TTC549 (cell line): ENCODE results near the gene IPO7.
A peak's percentile ranks its signal among the peaks of the same experiment; 100 is the strongest.
"Not testable (repeated sequence)": the region's sequence is repeated elsewhere in the genome, so short reads cannot be mapped to it uniquely, and the experiment has no call there.

Experiments
- FAIRE-seq: peaks from 2 replicates; lab custom pipeline; 2012; peaks lifted over from hg19 to GRCh38; lab: Jason Lieb, UNC

Gene IPO7

DNA sequence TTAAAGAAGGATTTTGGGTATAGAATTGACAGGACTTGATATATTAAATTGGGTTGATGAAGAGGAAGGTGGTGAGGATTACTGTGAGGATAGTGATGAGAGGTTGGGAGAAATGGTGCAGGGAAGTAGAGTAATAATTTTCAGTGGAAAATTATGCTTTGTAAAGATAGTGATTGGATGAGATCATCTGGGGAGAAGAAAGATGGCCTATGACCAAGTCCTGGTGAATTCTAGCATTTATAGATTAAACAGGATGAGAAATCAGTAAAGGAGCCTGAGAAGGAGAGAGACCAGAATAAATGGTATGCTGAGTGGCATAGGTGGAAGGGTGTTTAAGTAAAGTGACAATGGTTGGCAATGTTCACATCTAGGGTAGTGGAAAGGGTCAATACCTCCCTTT is 15.0 kb downstream of the IPO7 start:
- no peak for FAIRE-seq

DNA sequence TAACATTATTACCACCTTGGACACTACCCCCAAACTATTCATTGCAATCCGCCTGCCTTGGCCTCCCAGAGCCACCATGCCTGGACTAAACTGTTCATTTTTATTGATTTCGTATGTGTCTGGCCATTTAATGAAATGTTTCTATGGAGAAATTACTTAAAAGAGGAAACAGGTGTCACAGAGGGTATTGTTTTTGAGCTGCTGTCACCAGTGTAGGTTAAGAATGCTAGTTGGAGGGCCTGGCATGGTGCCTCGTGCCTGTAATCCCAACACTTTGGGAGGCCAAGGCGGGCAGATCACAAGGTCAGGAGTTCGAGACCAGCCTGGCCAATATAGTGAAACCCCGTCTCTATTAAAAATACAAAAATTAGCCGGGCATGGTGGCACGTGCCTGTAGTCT is 17.4 kb downstream of the IPO7 start:
- not testable (repeated sequence) for FAIRE-seq

DNA sequence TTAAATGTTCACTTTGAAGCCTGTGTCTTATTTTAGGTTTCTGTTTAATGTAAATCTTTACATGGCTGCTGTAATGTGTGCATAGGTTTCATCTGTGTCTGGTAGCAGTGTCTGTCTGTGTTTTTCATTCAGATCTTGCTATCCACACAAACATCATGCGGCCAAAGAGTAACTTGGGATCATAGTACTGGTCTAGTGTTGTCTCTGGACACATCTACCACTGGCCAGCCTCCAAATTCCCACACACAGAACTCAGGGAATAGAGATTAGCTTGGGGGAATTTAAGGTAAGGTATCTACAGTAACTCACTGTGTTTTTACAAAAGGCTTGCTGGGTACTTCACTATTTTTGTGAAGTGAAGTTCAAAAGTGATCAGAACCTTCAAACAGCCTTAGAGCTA is 44.3 kb downstream of the IPO7 start:
- FAIRE-seq = no peak

DNA sequence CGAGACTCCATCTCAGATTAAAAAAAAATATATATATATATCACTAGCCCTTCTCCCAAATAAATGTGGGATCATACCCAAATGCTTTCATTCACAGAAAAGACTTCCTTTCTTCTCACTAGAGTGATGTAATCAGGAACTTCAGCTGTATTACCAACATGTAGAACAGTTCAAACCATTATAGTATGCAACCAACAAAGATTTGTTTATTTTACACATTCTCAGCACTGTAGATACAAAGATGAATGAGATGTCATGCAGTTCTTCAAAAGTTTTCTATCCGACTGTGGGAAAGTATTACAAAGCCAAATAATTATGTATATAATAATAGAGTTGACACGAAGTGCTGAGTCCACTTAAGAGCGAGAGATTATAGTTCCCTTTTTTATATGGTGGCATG is 54.2 kb downstream of the IPO7 start:
- FAIRE-seq = no peak

DNA sequence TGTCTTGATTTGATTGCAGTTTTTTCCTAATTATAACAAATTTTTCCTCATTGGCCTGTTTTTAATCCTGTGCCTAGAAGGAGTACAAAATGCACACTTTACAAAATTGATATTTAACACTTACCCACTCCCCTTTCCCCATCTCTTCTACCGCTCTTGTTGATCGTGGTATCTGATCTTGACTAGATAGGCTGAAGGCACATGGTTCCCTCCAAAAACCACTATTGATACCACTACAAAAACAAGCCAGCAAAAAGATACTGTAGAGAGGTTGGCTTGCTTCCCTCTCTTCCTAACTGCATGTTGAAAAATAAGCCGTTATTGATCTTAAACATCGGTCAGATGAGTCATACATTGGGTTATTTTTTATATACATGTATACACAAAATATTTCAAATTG is 61.8 kb downstream of the IPO7 start:
- FAIRE-seq = no peak

DNA sequence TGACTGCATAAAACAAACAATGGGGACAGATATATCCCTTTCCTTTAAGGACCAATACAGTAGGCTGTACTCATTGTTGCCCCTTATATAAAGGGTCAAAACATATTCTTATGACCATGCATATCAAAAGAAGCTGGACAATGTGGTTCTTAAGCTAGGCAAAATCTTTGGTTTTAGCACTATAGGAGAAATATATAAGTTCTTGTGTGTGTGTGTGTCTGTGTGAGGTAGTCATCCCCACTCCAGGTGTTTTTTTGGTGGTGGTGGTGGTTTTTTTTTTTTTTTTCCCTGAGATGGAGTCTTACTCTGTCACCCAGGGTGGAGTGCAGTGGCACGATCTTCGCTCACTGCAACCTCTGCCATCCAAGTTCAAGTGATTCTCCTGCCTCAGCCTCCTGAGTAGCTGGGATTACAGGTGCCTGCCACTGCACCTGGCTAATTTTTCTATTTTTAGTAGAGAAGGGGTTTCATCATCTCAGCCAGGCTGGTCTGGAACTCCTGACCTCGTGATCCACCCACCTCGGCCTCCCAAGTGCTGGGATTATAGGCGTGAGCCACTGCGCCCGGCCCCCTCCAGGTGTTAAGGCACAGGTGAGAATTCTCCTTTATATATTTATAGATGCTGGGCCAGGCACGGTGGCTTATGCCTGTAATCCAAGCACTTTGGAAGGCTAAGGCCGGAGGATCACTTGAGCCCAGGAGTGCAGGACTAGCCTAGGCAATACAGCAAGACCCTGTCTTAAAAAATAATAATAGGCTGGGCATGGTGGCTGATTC is 64.3 kb downstream of the IPO7 start:
- no peak for FAIRE-seq

DNA sequence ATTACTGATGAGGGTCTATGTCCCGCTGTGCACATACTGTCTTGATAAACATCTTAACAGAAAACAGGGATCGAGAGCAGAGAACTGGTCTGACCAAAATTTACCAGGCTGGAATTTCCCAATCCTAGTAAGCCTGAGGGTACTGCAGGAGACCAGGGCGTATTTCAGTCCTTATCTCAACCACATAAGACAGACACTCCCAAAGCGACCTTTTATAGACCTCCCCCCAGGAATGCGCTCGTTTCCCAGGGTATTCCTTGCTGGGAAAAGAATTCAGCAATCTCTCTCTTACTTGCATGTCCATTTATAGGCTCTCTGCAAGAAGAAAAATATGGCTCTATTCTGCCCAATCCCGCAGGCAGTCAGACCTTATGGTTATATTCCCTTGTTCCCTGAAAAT is 67.6 kb downstream of the IPO7 start:
- FAIRE-seq = not testable (repeated sequence)

DNA sequence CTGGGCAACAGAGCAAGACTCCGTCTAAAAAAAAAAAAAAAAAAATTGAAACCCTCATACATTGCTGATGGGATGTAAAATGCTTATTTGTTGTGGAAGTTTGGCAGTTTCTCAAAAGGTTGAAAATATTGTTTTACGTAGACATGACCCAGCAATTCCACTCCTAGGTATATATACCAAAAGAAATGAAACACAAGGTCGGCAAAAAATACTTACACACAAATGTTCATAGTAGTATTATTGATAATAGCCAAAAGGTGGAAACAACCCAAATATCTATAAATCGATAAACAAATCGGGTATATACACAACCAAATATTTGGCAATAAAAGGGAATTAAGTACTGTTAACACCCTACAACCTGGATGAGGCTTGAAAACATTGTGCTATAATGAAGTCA is 71.3 kb downstream of the IPO7 start:
- FAIRE-seq = no peak

DNA sequence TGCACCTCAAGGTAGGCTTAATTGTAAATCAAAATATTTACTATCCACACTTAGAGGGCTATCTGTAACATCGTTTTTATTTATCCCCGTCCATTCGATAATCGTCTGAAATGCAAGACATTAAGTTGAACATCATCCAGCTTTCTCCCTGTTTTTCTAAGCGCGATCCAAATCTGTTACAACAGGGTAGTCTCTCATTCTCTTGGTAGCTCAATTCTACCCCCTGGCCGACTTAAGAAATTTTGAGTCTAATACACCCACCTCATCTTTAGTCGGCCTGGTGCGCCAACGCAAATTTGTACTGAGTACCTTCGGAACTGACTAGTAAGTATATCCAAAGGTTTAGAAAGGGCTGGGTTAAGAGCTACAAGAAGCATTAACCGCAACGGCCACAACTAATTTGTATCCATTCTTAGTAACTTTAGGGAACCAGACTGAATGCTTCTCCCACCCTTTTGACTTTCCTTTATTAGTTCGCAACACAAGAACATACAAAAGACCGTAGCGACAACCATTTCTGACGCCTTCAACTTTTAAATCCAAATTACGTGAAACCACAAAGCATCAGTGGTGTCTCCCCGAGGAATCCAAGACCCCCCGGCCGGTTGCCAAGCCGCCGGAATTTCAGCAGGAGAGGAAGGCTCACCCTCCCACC is 75.3 kb downstream of the IPO7 start:
- FAIRE-seq = no peak

DNA sequence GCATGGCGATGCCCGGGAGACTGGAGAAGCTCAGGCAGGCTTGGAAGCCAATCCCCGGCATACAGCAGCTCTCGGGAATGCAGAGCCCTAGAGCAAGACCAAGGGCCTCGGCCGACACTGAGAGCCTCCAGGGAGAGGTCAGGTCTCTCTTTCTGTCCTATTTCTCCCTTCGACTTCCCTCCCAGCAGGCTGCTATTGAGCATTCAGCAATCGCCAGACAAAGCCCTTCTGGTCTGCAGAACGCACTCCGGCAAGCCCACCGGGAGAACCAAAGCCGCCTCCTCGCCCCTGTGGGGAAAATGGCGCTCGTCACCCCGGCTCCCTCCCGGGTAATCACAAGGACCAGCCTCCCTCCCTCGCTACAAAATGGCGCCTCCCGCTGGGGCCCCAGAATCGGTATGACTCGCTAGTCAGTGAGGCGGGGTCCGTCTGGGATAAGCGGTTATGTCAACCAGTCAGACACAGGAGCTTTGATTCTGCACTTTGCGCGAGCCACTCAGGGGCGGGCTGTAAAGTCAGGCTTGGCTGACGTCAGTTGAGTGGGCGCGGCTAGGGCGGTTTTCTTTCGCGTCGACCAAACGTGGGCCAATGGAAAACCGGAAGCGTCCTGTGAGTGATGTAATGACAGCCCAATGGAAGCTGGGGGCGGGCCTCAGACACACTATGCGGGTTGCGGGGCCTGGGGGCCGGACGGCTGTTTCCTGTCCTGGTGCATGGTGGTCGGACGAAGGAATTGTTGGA is 76.0 kb downstream of the IPO7 start, which contains the start of gene ZNF143:
ZNF143 (plus strand) TSS at position 691 of the 741 bp plus-strand sequence. CDS start 10,297 bp downstream, outside the sequence.
- FAIRE-seq = peak; percentile 90

DNA sequence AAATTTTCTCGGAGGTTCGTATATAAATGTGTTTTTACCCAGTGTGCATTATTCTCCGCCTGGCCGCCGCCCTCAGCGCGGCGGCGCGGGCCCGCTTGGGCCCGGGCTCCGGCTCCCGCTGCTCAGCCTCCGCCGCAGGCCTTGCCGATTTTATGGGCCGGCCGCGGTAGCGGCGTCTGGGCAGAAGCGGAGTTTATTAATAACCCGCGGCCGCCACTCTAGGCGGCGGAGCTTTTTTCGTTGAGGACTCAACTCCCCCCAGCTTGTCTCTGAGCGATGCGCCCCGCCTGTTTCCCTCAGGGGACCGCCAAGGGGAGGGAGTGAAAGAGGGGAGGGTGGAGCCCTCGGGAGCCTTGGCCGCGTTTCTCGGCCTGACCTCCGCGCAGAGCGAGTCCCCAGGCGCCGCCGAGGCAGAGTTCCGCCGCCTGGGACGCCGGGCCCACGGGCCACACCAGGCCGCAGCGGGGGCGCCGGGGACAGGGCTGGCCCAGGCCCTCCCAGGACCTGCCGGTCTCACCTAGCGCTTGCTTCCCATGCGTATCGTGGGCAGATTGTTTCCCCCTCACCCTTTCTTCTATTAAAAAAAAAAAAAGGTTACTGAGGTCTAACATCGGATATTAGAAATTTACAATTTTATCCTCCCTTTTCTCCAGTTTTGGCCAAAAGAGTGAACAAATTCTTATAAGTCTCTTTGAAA is 76.8 kb downstream of the IPO7 start:
- FAIRE-seq = no peak

DNA sequence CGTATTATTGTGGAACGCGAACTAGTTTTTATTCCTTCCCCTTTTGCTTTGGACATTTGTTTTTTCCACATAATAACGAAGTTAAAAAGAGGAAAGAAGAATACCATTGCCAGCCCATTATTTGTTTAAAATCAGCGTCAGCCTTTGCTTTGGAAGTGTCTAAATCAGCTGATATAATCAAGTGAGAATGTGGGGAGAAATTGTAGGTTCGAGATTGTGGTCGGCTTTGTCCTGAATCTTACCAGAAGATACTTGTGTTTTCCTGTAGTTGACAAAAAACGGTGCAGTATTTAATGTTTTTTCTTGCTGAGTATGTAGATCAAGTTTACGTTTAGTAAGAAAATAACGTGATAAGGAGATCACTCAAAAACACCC is 77.3 kb downstream of the IPO7 start:
- no peak for FAIRE-seq

DNA sequence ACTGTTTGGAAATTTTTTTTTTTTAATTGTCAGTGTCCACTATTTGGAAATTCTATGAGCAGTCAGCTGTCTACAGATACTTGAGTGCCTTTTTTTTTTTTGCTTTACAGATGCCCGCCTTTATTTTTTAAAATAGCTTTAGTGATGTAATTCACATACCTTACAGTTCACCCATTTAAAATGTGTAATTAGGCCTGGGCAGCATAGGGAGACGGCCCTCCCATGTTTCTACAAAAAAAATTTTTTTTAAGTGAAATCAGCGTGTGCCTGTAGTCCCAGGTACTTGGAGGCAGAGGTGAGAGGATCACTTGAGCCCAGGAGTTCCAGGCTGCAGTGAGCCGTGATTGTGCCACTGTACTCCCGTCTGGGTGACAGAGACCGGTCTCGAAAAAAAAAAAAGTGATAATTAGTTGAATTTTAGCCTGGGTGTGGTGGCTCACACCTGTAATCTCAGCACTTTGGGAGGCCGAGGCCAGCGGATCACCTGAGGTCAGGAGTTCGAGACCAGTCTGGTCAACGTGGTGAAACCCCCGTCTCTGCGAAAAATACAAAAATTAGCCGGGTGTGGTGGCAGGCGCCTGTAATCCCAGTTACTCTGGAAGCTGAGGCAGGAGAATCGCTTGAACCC is 77.8 kb downstream of the IPO7 start:
- FAIRE-seq = no peak

DNA sequence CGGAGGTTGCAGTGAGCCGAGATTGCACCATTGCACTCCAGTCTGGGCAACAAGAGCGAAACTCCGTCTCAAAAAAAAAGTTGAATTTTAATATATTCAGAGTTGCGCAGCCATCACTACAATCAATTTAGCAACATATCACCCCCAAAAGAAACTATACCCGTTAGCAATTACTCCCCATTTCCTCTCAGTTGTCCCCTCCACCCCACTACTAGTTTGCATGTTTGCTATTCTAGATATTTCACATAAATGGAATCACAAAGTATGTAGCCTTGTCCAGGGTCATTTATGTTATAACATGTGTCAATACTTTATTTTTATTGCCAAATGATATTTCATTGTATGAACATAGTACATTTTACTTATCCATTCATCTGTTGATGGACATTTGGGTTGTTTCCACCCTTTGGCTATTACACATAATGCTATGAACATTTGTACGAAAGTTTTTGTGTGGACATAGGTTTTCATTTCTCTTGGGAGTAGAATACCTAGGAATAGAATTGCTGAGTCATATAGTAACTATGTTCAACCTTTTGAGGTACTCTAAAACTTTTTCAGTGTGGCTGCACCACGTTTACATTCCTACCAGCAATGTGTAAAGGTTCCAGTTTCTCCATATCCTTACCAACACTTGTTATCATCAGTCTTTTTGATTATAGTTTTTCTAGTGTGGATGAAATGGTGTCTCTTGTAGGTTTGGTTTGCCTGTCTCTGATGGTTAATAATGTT is 78.5 kb downstream of the IPO7 start:
- no peak for FAIRE-seq

DNA sequence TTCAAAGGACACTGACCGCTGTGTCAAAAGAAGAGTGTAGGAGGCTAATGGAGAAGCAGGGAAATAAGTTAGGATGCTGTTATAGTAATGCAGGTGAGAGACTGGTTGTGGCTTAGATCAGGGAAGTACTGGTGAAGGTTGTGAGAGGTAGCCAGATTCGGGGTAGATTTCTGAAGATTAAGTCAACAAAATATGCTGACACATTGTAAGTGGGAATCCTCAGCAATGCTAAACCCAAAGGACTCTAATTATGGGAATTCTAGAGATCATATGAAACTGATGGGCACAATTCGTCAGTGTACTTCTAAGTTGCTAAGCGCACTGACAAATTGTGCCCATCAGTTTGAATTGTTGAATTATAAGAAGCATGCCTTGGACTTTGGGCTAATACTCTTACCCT is 86.3 kb downstream of the IPO7 start:
- FAIRE-seq = no peak

DNA sequence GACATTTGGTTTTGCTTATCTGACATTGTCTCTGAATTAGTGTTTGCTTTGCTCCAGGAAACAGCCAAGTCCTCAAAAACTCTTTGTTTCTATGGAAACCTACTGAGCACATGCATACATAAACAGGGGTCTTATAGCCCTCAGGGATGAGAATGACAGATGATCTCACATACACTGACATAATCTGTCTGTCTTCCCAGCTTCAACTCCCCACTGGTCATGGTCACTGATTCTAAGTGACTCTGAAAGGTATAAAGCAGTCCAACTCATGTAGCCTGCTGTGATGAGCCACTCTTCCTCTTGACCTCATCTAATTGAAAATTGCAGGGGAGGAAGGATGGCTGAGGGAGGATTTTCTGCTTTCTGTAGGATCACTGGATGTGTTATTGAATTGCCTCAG is 89.0 kb downstream of the IPO7 start:
- no peak for FAIRE-seq

DNA sequence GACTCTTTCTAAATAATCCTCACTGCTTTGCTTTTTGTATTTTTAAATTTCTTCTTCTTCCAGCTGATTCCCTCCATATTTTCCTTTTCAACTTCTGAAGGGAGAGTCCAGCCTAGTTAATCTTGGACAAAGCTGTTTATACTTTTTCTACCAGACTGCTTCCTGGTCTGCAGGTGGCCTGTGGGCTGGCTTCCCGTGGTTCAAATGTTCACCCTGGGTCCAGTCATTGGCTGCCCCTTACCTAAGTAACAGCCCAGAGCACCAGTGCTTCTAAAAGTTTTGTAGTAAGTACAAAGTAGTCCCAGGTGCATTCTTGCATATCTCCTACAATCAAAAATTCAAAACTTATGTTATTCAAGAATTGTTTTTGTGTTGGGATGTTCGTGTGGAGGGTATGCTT is 95.4 kb downstream of the IPO7 start:
- no peak for FAIRE-seq

DNA sequence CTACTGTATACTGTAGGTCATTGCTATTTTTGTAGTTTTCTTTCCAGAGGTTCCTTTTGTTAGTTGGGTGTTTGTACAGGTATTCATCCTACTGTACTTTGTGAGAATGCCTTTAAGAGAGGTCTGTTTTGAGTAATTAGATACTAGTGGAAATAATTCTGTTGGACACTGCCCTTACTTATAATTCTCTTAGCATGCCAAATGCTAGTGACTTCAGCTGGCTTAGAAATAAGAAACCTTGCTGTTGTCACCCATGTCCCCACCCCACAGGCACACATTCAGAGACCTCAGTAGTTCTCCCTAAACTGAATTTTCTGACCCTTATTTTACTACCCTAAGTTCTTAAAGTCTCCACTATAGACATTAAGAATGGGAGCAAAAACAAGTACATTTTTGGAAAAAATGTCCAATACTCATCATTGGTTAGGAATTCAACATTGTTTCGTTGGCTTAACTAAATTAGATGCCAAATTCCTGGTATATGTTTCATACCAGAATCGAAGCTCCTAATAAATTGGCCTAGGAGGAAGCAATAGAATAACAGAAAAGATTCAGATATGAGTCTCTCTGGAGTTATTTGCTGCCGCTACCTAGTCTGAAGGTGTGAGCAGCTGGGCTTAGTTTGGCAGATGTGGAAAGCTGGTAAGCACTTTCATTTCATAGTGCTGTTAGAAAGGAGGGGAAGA is 104.8 kb downstream of the IPO7 start:
- FAIRE-seq = no peak

DNA sequence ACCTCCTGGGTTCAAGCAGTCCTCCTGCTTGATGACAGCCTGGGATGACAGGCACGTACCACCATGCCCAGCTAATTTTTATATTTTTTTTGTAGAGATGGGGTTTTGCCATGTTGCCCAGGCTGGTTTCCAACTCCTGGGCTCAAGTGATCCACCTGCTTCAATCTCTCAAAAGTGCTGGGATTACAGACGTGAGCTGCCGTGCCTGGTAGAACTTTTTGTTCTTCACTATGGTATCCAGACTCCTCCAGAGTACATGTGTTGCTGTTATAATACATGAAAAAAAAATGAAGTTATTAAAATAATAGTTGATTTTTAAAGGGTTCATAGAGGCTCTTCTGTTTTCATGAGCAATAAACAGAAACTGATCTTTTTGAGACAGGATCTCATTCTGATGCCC is 105.9 kb downstream of the IPO7 start:
- no peak for FAIRE-seq

DNA sequence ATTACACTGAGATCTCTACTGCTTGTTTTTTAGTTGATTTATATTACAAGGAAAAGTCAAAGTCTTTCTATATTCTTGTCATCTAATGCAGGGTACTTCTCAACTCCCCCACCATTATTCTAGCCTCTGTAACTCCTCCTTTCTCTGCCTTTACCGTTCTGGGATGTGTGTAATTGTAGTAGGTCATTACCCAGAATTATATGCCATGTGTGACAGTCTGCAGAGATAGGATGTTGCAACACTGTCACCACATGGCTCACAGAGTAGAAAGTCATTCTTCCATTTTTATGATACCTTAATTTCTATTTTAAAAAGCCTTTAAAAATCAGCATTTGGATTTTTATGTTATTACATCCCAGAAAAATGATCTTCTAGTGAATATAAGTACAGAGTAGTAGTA is 109.0 kb downstream of the IPO7 start:
- FAIRE-seq = no peak

DNA sequence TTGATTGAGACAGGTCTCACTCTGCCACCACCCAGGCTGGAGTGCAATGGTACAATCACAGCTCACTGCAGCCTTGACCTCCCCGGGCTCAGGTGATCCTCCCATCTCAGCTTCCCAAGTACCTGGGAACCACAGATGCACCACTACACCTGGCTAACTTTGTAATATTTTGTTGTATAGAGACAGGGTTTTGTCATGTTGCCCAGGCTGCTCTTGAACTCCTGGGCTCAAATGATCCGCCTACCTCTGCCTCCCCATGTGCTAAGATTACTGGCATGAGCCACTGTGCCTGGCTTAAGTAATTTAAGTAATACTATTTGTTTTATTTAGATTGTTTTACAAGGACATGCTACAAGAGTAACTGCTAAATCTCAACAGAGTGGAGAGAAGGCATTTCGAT is 109.9 kb downstream of the IPO7 start:
- no peak for FAIRE-seq
